GM12892 (cell line): Measurements from ENCODE around the gene STEAP3.

Source experiments
- DNase-seq: peaks from one replicate; pipeline ENCODE4 v3.0.0; 2011; ENCODE audit not compliant: insufficient read length
- FAIRE-seq: peaks from 2 replicates; lab custom pipeline; 2011; peaks lifted over from hg19 to GRCh38; lab: Jason Lieb, UNC
- POLR2A ChIP-seq: IDR thresholded peaks from 2 replicates; pipeline ENCODE4 v1.6.1; 2011; ENCODE audit warnings: low read depth, low read length, control low read depth
- POLR2AphosphoS5 ChIP-seq: IDR thresholded peaks from 2 replicates; pipeline ENCODE4 v1.6.1; 2011; ENCODE audit warnings: low read depth, low read length, control low read depth
- TAF1 ChIP-seq: IDR thresholded peaks from 2 replicates; pipeline ENCODE4 v1.6.1; 2011; ENCODE audit warnings: low read depth, mild to moderate bottlenecking, control low read depth, low read length, borderline replicate concordance

The STEAP3 gene

DNA sequence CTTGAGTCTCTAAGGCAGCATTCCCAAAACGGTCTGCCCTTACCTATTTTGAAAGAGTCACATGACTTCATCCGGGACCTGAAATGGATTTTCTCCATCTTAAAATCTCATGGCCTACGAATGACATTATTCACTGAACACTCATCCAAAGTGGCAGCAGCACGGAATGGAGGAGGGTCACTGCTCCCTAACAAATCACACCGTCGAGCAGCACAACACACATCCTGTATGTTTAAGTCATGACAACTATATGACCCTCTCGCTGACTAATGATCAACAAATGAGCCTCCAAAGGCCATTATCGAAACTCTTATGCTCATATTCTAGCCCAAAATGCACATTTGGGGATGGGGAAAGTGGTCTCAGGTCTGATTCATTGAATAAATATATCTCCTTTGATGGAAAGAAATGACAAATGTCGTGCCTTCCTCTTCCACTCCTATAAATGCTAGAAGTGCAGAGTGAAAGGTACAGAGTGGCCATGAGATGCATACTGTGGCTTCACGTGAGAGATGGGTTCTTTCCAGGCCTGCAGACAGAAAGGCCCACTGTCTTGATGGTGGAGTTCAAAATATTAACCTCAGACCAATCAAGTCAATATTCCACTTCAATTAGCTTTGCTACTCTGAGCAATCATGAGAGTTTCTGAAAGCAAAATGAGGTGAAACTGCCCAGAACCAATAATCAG is 72.2 kb downstream of the STEAP3 start:
- TF ChIP-seq POLR2AphosphoS5 (no peak), POLR2A (no peak), TAF1 (no peak)
- FAIRE-seq: peak; percentile 38
- DNase-seq: no peak

DNA sequence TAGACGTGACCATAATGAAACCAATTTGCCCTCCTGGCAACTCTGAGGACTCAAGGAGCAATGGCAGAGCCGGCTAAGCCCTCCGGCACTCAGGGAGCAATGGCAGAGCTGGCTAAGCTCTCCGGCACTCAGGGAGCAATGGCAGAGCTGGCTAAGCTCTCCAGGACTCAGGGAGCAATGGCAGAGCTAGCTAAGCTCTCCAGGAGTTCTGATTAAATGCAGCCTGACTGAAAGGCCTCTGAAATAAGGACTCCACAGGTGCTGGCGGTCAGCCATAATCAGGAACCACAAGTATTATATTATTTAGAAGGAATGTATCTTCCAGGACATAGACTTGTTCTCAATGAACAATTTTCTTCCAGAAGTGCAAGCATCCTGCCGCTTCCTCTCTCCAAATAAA is 77.8 kb downstream of the STEAP3 start:
- FAIRE-seq (no peak), DNase-seq (no peak)
- TF ChIP-seq POLR2AphosphoS5: no peak
- no peak for TF ChIP-seq POLR2A
- TF ChIP-seq TAF1: no peak

DNA sequence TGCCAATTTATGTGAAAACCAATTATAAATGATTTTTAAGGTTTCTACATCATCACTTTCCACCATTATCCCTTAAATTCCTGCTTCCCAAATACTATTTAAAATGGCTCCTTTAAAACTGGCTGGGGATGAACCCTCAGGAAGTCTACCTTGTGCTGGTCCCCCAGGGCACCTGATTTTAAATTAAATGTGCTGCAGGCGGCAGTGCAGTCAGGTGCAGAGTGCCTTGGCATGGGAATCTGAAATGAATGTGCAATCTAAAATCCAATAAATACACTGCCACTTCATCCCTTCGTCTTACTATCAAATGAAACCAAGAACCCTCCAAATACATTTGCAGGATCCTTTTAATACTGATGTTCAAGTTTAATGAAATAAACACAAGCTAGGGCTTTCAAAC is 81.2 kb downstream of the STEAP3 start:
- DNase-seq: no peak
- no peak for FAIRE-seq
- TF ChIP-seq POLR2A (no peak), TAF1 (no peak), POLR2AphosphoS5 (no peak)

DNA sequence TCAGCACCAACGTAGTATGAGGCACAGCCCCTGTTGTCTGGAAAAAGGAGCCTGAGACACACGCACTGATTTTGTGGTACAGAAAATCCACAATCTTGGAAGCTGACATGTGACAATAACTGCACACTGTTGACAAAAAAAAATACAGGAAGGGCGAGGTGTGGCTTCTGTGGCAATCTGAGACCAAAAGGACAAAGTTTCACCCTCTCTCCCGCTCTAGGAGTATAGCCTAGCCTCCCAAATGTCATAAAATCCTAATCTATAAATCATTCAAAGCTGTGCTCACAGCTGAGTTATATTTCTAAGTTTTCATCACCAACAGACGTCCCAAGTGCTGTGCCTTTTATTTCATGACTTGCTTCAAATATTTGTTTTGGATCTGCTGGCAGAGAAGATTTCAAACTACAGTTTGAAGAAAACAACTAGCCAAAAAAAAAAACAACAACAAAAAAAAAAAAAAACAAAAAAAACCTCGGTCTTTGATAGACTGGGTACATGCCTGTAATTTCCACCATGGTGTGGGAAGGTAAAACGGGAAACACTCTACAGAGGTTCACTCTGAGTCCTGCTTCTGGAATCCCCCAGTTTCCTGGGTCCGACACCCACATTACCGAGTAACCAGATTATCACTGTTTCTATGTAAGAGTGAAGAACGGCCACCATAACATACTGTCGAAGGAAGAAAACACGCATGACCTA is 82.0 kb downstream of the STEAP3 start:
- TF ChIP-seq TAF1 (no peak), POLR2A (no peak), POLR2AphosphoS5 (no peak)
- DNase-seq (no peak), FAIRE-seq (peak; percentile 40)

DNA sequence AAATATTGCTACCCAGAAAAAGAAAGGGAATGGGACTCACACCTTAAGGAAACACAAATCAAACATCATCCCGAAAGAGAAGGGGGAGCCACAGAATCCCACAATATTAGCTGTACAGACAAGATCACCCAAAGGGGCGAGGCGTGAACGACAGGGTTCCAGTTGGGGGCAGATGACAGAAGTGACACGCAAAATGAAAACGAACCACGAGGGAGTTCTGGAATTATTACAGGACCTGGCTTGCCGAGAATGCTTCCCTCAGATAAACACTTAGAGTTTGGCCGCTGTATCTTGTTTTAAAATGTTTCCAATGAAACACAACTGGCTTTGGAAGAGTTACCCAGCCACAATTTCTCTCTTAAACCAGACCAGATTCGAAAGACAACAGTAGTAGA is 82.6 kb downstream of the STEAP3 start:
- FAIRE-seq: no peak
- no peak for TF ChIP-seq TAF1
- no peak for TF ChIP-seq POLR2A
- no peak for TF ChIP-seq POLR2AphosphoS5
- no peak for DNase-seq

DNA sequence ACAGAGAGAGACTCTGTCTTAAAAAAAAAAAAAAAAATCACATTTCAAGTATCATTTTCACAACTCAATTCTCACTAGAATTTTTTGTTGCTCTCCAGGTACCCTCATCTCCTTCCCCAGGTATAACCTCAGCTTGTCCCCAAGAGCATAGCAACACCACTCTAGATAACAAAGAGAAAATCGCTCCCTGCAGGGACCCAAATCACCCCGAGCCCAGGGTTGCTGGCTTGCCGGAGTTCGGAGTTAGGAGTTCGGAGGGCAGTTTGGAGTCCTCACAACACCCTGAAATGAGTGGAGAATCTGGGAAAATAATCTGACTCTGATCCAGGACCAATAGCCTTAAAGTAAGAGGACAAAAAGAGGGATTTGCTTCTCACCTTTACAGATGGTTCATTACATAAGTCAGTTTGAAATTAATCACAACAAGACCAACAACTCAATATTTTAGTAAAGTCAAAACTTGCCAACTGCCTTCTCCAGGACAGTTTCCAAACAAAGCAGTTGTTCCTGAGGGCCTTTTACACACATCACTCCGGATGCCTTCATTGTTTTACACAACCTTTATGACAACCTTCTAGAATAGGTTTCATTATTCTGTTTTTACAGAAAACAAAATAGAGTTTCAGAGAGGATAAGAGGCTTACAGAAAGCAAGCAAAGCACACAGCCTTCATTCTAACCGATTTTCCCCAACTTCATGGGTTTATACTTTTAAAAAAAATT is 83.9 kb downstream of the STEAP3 start:
- FAIRE-seq (no peak), DNase-seq (no peak)
- TF ChIP-seq POLR2A: no peak
- no peak for TF ChIP-seq TAF1
- no peak for TF ChIP-seq POLR2AphosphoS5

DNA sequence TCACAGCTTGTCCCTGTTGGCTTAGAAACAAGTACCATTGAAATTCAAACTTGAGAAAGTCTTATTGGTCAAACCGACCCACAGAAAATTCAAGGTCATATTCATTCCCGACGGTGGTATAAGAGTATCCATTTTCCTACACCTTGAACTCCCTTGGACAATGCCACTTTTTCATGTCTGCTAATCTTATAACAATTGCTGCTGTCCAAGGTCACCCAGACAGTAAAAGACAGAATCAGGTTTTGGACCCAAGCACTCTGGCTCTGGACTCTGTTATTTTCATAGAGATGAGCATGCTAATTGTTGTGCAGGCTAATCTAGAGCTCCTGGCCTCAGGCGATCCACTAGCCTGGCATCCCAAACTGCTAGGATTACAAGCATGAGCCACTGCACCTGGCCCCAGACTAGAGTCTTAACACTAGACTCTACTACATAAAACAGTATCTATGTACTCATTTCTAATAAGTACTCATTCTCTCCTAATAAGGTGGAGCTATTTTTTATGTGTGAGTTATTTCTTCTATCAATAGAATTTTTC is 85.2 kb downstream of the STEAP3 start:
- FAIRE-seq (no peak), DNase-seq (no peak)
- TF ChIP-seq TAF1: no peak
- TF ChIP-seq POLR2A: no peak
- TF ChIP-seq POLR2AphosphoS5: no peak

DNA sequence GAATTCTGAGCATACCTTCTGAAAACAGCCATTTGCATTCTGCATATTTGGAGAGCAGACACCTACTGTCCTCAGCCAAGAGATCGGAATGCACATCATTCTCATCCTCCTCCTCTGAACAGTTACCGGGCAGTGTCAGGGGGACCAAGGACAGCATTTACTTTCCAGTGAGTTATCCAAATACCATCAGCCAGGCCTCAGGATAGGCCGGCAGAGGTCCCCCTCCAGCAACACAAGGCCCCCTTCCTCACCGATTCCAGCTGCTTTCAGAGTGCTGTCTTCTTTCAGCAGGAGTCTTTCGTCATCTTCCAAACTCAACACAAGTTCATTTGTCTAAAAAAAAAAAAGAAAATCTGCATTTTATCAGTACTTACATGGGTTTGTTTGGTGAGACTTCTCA is 87.7 kb downstream of the STEAP3 start:
- no peak for DNase-seq
- FAIRE-seq: peak; percentile 81
- TF ChIP-seq POLR2A: no peak
- no peak for TF ChIP-seq TAF1
- TF ChIP-seq POLR2AphosphoS5: no peak

DNA sequence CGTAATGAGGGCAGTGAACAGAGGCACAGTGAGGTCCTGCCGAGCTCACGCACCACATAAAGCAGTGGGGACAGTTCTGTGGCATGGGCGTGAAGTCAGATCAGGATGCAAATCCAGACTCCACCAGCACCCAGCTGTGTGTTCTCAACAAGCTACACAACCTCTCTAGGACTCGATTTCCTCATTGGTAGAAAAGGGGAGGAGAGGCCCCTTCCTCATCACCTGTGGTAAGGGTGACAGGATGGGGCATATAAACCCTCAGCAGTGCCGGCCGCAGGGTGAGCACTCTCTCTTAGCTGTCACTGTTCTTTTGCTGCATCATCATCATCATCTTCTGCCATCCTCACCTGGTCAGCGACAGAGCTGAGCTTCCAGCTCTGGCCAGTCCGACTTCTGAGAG is 88.2 kb downstream of the STEAP3 start:
- FAIRE-seq: no peak

More for the DNA sequence above, 88.2 kb downstream of the STEAP3 start:
- DNase-seq: no peak
- TF ChIP-seq TAF1 (no peak), POLR2A (no peak), POLR2AphosphoS5 (no peak)
